HG03095 (cell line): ENCODE results near the gene KLF12.

Experiments
- ATAC-seq: cut with Tn5 transposase; IDR thresholded peaks from one replicate; pipeline ENCODE4 v1.9.1; 2021; ENCODE audit warnings: moderate library complexity; ENCODE audit not compliant: unreplicated experiment

The KLF12 gene

DNA sequence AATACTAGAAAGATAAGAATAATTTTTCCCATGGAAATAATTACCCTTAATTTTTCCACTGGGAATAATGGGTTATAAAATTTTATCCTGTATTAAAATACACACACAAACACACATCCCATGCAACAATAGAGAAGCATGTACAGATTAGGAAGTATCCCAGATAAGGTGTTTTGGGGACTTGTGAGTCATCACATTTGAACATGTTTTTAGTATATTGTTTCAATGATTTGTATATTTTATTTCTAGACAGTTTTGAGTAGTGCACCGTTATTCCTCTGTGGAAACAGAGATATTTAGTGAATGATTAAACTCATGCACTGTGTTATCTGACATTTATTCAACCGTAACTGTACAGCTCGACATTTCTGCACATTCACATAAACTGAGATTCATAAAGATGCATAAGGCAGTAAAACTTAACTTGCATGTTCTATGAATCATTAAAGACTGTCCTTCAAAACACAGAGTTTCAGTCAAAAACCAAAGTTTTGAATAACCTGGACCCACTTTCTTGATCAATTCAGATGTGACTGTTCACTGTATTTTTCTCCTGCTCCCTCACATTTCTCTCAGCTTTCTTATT, 30.1 kb downstream of the KLF12 start:
- no peak for ATAC-seq

DNA sequence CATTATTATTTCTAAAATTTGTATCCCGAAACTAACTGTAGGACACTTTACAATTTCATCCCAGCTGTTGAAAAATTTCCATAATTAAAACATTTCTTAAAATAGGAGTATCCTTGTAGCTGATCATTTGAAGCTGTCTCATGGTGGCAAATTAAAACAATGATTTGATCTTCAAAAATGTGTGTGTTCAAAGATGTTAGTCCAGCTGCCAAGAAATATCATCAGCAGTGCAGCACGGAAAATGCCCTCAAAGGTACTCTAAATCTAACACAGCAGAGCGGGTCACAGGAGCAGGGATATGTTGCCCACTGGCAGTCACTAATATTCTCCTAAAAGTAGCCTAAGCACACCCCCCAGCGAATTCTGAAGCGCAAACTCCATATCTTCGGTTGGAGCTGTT, 31.0 kb downstream of the KLF12 start:
- no peak for ATAC-seq

- ATAC-seq: no peak
These were observed 31.5 kb downstream of the KLF12 start for GRCh38 chr13:74102691-74103090.

DNA sequence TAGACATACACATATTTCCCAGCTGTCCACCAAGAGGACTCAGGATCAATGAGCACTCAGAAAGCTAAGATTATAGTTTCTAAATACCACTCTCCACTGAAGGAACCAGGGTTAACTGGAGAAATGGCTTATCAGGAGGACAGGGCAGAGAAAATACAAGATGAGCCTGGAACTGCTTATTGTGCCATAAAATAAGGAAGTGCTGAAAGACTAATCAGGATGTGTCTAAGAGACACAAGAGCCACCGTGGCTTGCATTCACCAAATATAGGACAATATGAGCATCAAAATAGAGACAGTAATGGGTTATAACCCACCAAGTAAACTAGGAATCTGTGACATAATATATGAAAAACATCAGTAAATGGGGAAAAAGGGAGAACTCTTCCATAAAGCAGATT, 32.8 kb downstream of the KLF12 start:
- no peak for ATAC-seq

GRCh38 chr13:74098077-74098476, 36.1 kb downstream of the KLF12 start:
- no peak for ATAC-seq

- ATAC-seq: no peak
These were observed 37.1 kb downstream of the KLF12 start for GRCh38 chr13:74097116-74097515.

- ATAC-seq: no peak
These were observed 40.5 kb downstream of the KLF12 start for GRCh38 chr13:74093691-74094090.

DNA sequence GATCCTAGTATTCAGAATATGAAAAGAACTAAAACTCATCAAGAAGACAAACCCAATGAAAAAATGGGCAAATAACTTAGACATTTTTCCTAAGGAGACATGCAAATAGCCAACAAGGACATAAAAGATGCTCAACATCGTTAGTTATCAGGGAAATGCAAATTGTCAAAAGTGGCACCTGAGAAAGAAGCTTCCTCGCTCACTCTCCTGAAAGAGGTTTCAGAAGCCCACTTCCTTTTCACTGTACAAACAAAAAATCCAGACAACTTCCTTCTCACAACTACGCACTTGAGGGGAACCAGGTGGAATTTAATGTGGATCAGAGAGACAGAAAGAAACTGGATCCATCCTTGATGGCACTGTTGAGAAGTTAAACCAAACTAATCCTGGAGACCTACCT, 41.5 kb downstream of the KLF12 start:
- ATAC-seq: no peak

DNA sequence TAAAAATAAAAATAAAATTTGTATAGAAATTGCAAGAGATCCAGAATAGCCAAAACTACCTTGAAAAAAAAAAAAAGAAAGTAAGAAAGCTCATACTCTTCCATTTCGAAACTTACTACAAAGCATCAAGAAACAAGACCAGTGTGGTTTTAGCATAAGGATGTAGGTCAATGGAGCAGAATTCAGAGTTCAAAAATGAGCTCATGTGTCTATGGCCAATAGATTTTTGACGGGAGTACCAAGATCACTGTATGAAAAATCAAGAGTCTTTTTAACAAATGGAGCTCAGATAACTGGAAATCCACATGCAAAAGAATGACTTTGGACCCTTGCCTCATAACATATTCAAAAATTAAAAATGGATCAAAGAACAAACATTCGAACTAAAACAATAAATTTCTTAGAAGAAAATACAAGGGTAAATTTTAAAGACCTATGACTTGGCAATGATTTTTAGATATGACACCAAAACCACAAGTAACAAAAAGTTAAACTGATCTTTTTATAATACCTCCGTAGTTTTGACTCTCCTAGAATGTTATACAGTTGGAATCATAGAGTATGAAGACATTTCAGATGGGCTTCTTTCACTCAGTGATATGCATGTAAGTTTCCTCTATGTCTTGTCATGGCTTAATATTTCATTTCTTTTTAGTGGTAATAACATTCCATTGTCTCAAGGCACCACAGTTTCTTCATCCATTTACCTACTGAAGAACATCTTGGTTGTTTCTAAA, 43.2 kb downstream of the KLF12 start:
- no peak for ATAC-seq

DNA sequence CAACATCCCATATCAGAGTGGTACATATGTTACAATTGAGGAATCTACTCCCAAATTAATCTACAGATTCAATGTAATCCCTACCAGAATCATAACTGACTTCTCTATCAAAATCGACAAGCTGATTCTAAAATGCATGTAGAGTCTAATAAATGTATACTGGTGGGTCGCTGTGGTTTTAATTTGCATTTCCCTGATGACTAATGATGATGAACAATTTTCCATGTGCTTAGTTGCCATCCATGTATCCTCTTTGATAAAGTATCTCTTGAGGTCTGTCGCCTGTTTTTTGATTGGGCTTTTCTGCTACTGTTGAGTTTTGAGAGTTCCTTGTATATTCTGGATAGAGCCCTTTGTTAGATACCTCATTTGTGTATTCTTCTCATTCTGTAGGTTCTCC, 43.8 kb downstream of the KLF12 start:
- no peak for ATAC-seq

GRCh38 chr13:74087357-74087756, 46.8 kb downstream of the KLF12 start:
- no peak for ATAC-seq
